IMR-90 (cell line): Measurements from ENCODE around the gene MYCBPAP. TPM values are rescaled to one million over a fixed set of nuclear protein-coding genes. Genes with fewer than 3 reads are reported as not detected.

Experiments
- ATAC-seq: fragments of 200-7000 bp; cut with Tn5 transposase; 2 replicates; pipeline ENCODE4 v1.9.1; 2020; ENCODE audit warnings: low read depth, mild to moderate bottlenecking, moderate library complexity
- BruUV-seq: library from RNA; stranded (reverse); fragments of 400-500 nt; replicated peaks from 2 replicates; lab custom pipeline; 2021; lab: Mats Ljungman, UMichigan
- CTCF ChIA-PET: fragments of 300-600 bp; formaldehyde crosslinking; extraction: SDS; loops from one replicate; lab custom pipeline; 2021; ENCODE audit warnings: antibody characterized with exemption; lab: Yijun Ruan, JAX
- POLR2A ChIA-PET: fragments of 300-600 bp; sonication (Branson Sonifier 250); formaldehyde crosslinking; loops from one replicate; lab custom pipeline; 2022; ENCODE audit warnings: antibody characterized with exemption; ENCODE audit not compliant: unreplicated experiment; lab: Charles Lee
- DNase-seq: peaks from one replicate; pipeline ENCODE4 v3.0.0; 2013
- H2AFZ ChIP-seq: replicated peaks from 2 replicates; pipeline ENCODE3; 2013; ENCODE audit warnings: low read length, mild to moderate bottlenecking; ENCODE audit not compliant: poor library complexity
- H2AK5ac ChIP-seq: 2 replicates; pipeline ENCODE4 v1.6.1; 2013; ENCODE audit warnings: low read depth, low read length, inconsistent platforms
- H2AK9ac ChIP-seq: replicated peaks from 2 replicates; pipeline ENCODE3; 2013; ENCODE audit warnings: mild to moderate bottlenecking, low read depth, low read length, moderate library complexity; ENCODE audit not compliant: poor library complexity
- H2BK120ac ChIP-seq: 2 replicates; pipeline ENCODE4 v1.6.1; 2013; ENCODE audit warnings: low read depth, low read length, inconsistent platforms
- H2BK15ac ChIP-seq: 3 replicates; pipeline ENCODE4 v1.6.1; 2013; ENCODE audit warnings: low read depth, low read length, inconsistent platforms
- H2BK20ac ChIP-seq: 2 replicates; pipeline ENCODE4 v1.6.1; 2013; ENCODE audit warnings: low read depth, mild to moderate bottlenecking, inconsistent platforms, low read length, moderate library complexity
- H2BK5ac ChIP-seq: 2 replicates; pipeline ENCODE4 v1.6.1; 2013; ENCODE audit warnings: mild to moderate bottlenecking, low read depth, low read length, inconsistent platforms; ENCODE audit not compliant: poor library complexity, severe bottlenecking
- H3K14ac ChIP-seq: replicated peaks from 2 replicates; pipeline ENCODE4 v1.6.1; 2013; ENCODE audit warnings: low read depth, low read length, inconsistent platforms
- H3K18ac ChIP-seq: 2 replicates; pipeline ENCODE4 v1.6.1; 2013; ENCODE audit warnings: low read depth, low read length, control low read depth
- H3K23ac ChIP-seq: 2 replicates; pipeline ENCODE4 v1.6.1; 2013; ENCODE audit warnings: low read depth, low read length, inconsistent platforms
- H3K27ac ChIP-seq: 2 replicates; pipeline ENCODE4 v1.5.1; 2013; ENCODE audit warnings: mild to moderate bottlenecking, control low read depth, low read length; ENCODE audit not compliant: insufficient read depth
- H3K27me3 ChIP-seq: 2 replicates; pipeline ENCODE4 v1.6.1; 2013; ENCODE audit warnings: low read length; ENCODE audit not compliant: control insufficient read depth, insufficient read depth
- H3K36me3 ChIP-seq: 2 replicates; pipeline ENCODE4 v1.6.1; 2013; ENCODE audit warnings: low read length, mixed read lengths; ENCODE audit not compliant: control insufficient read depth, insufficient read depth
- H3K4ac ChIP-seq: 2 replicates; pipeline ENCODE4 v1.6.1; 2013; ENCODE audit warnings: low read depth, low read length, inconsistent platforms
- H3K4me1 ChIP-seq: 2 replicates; pipeline ENCODE4 v1.6.1; 2013; ENCODE audit warnings: low read length, mixed read lengths; ENCODE audit not compliant: control insufficient read depth, insufficient read depth
- H3K4me2 ChIP-seq: 2 replicates; pipeline ENCODE4 v1.6.1; 2013; ENCODE audit warnings: low read depth, mild to moderate bottlenecking, control low read depth, low read length, moderate library complexity
- H3K4me3 ChIP-seq: 2 replicates; pipeline ENCODE4 v1.5.1; 2013; ENCODE audit warnings: low read depth, mild to moderate bottlenecking, control low read depth, low read length, moderate library complexity; ENCODE audit not compliant: insufficient read depth
- H3K56ac ChIP-seq: 2 replicates; pipeline ENCODE4 v1.6.1; 2013; ENCODE audit warnings: low read length, inconsistent platforms; ENCODE audit not compliant: insufficient read depth; ENCODE audit errors: extremely low read depth
- H3K79me1 ChIP-seq, 2 experiments: 2 replicates each; pipeline ENCODE4 v1.6.1; 2013; ENCODE audit warnings: low read length in 2 of 2, inconsistent platforms in 1 of 2, low read depth in 1 of 2
- H3K9ac ChIP-seq: 2 replicates; pipeline ENCODE4 v1.6.1; 2013; ENCODE audit warnings: low read depth, low read length, control low read depth
- H3K9me1 ChIP-seq: 2 replicates; pipeline ENCODE4 v1.6.1; 2013; ENCODE audit warnings: low read length, inconsistent platforms; ENCODE audit not compliant: insufficient read depth
- H3K9me3 ChIP-seq: 2 replicates; pipeline ENCODE4 v1.6.1; 2013; ENCODE audit warnings: low read length; ENCODE audit not compliant: control insufficient read depth, insufficient read depth
- H4K20me1 ChIP-seq: 2 replicates; pipeline ENCODE4 v1.6.1; 2013; ENCODE audit warnings: low read length, inconsistent platforms; ENCODE audit not compliant: insufficient read depth
- H4K5ac ChIP-seq: 2 replicates; pipeline ENCODE4 v1.6.1; 2013; ENCODE audit warnings: mild to moderate bottlenecking, low read depth, low read length, control low read depth
- H4K8ac ChIP-seq, 2 experiments: 2 replicates each; pipeline ENCODE4 v1.6.1; 2013; ENCODE audit warnings: low read depth in 2 of 2, low read length in 2 of 2, control low read depth in 1 of 2, inconsistent platforms in 1 of 2
- H4K91ac ChIP-seq: 2 replicates; pipeline ENCODE4 v1.6.1; 2013; ENCODE audit warnings: low read depth, low read length, inconsistent platforms; ENCODE audit not compliant: insufficient read depth
- BHLHE40 ChIP-seq: fragments of 150-350 bp; IDR thresholded peaks from 2 replicates; pipeline ENCODE4 v1.6.1; 2016; ENCODE audit warnings: mild to moderate bottlenecking, low read depth, low read length
- CEBPB ChIP-seq: IDR thresholded peaks from 2 replicates; pipeline ENCODE4 v1.6.1; 2012; ENCODE audit warnings: low read depth, low read length, improper control_type of control experiment
- CHD1 ChIP-seq: IDR thresholded peaks from 2 replicates; pipeline ENCODE4 v1.6.1; 2012; ENCODE audit warnings: low read depth, low read length, improper control_type of control experiment
- MAZ ChIP-seq: IDR thresholded peaks from 2 replicates; pipeline ENCODE4 v1.6.1; 2012; ENCODE audit warnings: low read depth, mild to moderate bottlenecking, low read length, improper control_type of control experiment, moderate library complexity, borderline replicate concordance
- MXI1 ChIP-seq: IDR thresholded peaks from 2 replicates; pipeline ENCODE4 v1.6.1; 2012; ENCODE audit warnings: low read depth, mild to moderate bottlenecking, low read length, moderate library complexity, borderline replicate concordance
- NFE2L2 ChIP-seq: fragments of 150-350 bp; IDR thresholded peaks from 2 replicates; pipeline ENCODE4 v1.6.1; 2016; ENCODE audit warnings: low read depth, mild to moderate bottlenecking, low read length
- POLR2A ChIP-seq: IDR thresholded peaks from 2 replicates; pipeline ENCODE4 v1.6.1; 2012; ENCODE audit warnings: mild to moderate bottlenecking, low read depth, low read length
- RAD21 ChIP-seq: IDR thresholded peaks from 2 replicates; pipeline ENCODE4 v1.6.1; 2012; ENCODE audit warnings: low read length, improper control_type of control experiment
- RCOR1 ChIP-seq: IDR thresholded peaks from 2 replicates; pipeline ENCODE4 v1.6.1; 2012; ENCODE audit warnings: mild to moderate bottlenecking, low read length, improper control_type of control experiment; ENCODE audit not compliant: insufficient replicate concordance
- SMC3 ChIP-seq: fragments of 150-350 bp; IDR thresholded peaks from 2 replicates; pipeline ENCODE4 v1.6.1; 2016; ENCODE audit warnings: low read depth, mild to moderate bottlenecking, antibody characterized with exemption, low read length, moderate library complexity
- WGBS, 2 experiments: methylation state at CpG; one replicate each; pipeline versions ENCODE4 v1.1.5 to v1.1.7; 2013; ENCODE audit warnings: missing lambda C conversion rate in 2 of 2; ENCODE audit not compliant: insufficient read length in 1 of 2; ENCODE audit errors: extremely low coverage in 2 of 2; 5-methylcytosine and 5-hydroxymethylcytosine counted together
- dilution Hi-C: fragments of 300-500 bp; cut with HindIII; formaldehyde crosslinking; loops from one replicate; pipeline ENCODE4 v1.14.3; 2018; ENCODE audit warnings: low sequenced_read_pairs; ENCODE audit not compliant: unreplicated experiment
- in situ Hi-C: fragments of 300-500 bp; cut with MboI; formaldehyde crosslinking; loops from 3 replicates; pipeline ENCODE4 v1.14.3; 2019; ENCODE audit warnings: low sequenced_read_pairs, inconsistent platforms, mixed read lengths
- intact Hi-C: fragments of 100-400 bp; cut with micrococcal nuclease; formaldehyde crosslinking; loops from 2 replicates; pipeline ENCODE4 v1.10.0; 2022
- polyA plus RNA-seq, 3 experiments: library from polyadenylated mRNA; depleted of rRNA; stranded (reverse); fragments of >200 nt; gene quantifications; 2 replicates each; pipeline ENCODE4 v1.2.3, GENCODE V29; 2012; ENCODE audit warnings: low replicate concordance in 1 of 3
- total RNA-seq: library from RNA; depleted of rRNA; stranded (reverse); fragments of >200 nt; gene quantifications from 2 replicates; pipeline ENCODE4 v1.2.3, GENCODE V29; 2012
- TF ChIP-seq, protein P1 (sequence below): conservative IDR thresholded peaks from 2 replicates; pipeline ENCODE4 v1.5.1; 2012; ENCODE audit warnings: mild to moderate bottlenecking, low read depth, low read length, improper control_type of control experiment
- TF ChIP-seq, protein P2 (sequence below): fragments of 150-350 bp; IDR thresholded peaks from 2 replicates; pipeline ENCODE4 v1.6.1; 2016; ENCODE audit warnings: low read depth, mild to moderate bottlenecking, low read length, moderate library complexity, borderline replicate concordance

Gene MYCBPAP
- total and polyA plus RNA-seq, 2 of the 4 experiments (the other 2 are of a cell fraction): 0.17 to 0.18 TPM

DNA sequence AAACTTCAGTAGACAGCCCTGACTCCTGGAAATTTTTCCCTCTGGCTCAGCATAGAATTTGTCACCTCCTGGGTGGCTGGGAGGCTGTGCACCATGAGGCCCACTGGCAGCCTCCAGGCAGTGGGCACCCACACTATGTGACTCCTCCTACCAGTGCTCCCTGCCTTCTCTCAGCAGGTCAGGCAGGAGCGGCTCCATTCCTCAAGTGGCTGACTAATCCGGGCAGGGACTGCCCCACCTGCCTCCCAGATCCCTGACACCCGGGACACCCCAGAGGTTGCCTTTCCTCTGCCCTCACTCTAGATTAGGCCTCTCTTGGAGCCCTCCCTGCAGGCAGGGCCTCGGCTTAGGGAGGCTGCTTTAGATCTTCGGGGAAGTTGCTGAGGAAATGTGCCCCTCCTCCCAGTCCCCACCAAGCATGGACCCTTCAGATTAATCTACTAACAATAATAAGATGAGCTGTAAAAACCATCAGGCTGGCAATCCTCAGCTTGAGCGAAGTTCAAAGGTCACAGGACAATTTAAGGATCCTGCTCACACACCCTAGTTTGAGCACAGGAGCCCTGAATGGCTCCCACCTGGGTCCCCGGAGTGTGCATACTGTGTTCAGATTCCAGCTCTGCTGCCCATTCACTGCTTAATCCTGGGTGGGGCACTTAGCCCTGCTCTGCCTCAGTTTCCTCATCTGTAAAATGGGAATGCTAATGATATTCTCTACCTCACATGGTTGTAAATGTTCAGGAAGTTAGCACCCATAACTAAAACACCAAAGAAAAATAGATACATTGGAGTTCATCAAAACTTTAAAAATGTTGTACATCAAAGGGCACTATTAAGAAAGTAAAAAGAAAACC, 10.0 kb upstream of the MYCBPAP start:
- no peak overlapping the region for H2BK15ac ChIP-seq
- intact Hi-C loops: no loop called here
- in situ Hi-C loops: no loop called here
- POLR2A ChIA-PET: no interaction called here
- H2AFZ ChIP-seq: peak overlapping the region; percentile 32
- no peak overlapping the region for H3K9ac ChIP-seq
- no peak overlapping the region for H3K14ac ChIP-seq
- H3K9me1 ChIP-seq: no peaks in the 10 kb centered on the region; the same call in 1 of the 2 replicates
- H3K9me3 ChIP-seq: no peaks in the 10 kb centered on the region
- 100% methylated on average over 1 of the region's 7 CpGs; no CpG with 5 or more reads in 1 of the 2 experiments for WGBS, 2 experiments
- H4K20me1 ChIP-seq: no peaks in the 10 kb centered on the region
- no peak overlapping the region for H2BK20ac ChIP-seq
- TF ChIP-seq RAD21 (no peak), BHLHE40 (no peak), CEBPB (no peak), MXI1 (no peak), RCOR1 (no peak), POLR2A (no peak), SMC3 (no peak), NFE2L2 (no peak), CHD1 (no peak), MAZ (no peak)
- TF ChIP-seq, protein P1, sequence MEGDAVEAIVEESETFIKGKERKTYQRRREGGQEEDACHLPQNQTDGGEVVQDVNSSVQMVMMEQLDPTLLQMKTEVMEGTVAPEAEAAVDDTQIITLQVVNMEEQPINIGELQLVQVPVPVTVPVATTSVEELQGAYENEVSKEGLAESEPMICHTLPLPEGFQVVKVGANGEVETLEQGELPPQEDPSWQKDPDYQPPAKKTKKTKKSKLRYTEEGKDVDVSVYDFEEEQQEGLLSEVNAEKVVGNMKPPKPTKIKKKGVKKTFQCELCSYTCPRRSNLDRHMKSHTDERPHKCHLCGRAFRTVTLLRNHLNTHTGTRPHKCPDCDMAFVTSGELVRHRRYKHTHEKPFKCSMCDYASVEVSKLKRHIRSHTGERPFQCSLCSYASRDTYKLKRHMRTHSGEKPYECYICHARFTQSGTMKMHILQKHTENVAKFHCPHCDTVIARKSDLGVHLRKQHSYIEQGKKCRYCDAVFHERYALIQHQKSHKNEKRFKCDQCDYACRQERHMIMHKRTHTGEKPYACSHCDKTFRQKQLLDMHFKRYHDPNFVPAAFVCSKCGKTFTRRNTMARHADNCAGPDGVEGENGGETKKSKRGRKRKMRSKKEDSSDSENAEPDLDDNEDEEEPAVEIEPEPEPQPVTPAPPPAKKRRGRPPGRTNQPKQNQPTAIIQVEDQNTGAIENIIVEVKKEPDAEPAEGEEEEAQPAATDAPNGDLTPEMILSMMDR: no peak
- TF ChIP-seq, protein P2, sequence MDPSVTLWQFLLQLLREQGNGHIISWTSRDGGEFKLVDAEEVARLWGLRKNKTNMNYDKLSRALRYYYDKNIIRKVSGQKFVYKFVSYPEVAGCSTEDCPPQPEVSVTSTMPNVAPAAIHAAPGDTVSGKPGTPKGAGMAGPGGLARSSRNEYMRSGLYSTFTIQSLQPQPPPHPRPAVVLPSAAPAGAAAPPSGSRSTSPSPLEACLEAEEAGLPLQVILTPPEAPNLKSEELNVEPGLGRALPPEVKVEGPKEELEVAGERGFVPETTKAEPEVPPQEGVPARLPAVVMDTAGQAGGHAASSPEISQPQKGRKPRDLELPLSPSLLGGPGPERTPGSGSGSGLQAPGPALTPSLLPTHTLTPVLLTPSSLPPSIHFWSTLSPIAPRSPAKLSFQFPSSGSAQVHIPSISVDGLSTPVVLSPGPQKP: no peak
- ATAC-seq (no peak), DNase-seq (no peak)
- H3K4me3 ChIP-seq: no peak overlapping the region
- H4K91ac ChIP-seq: no peak overlapping the region
- no TSS peak for BruUV-seq
- no peak overlapping the region for H4K5ac ChIP-seq
- H3K18ac ChIP-seq: no peak overlapping the region
- dilution Hi-C loops: no loop called here
- H3K27me3 ChIP-seq: no peaks in the 10 kb centered on the region; the same call in 1 of the 2 replicates
- no peaks in the 10 kb centered on the region for H3K36me3 ChIP-seq
- H2AK5ac ChIP-seq: no peak overlapping the region
- CTCF ChIA-PET: interaction anchor here (0.6 kb wide), 1 partner anchor 15 kb away, joined by 3 read pairs; no protein-coding TSS in a partner anchor
- H3K4me2 ChIP-seq: no peak overlapping the region
- no peak overlapping the region for H3K56ac ChIP-seq
- H3K27ac ChIP-seq: no peak overlapping the region
- no peak overlapping the region for H4K8ac ChIP-seq
- no peak overlapping the region for H2BK120ac ChIP-seq
- no peak overlapping the region for H3K23ac ChIP-seq
- H3K4ac ChIP-seq: no peak overlapping the region
- no peak overlapping the region for H2AK9ac ChIP-seq
- H2BK5ac ChIP-seq: no peak overlapping the region
- no peaks in the 10 kb centered on the region for H3K79me1 ChIP-seq
- no peaks in the 10 kb centered on the region for H3K4me1 ChIP-seq
